NT2/D1 (cell line): ENCODE measurements around the gene BRPF1.

Experiments
- SUZ12 ChIP-seq: IDR thresholded peaks from 2 replicates; pipeline ENCODE4 v1.6.1; 2011; ENCODE audit not compliant: insufficient read length, insufficient read depth; ENCODE audit errors: extremely low read depth
- YY1 ChIP-seq: IDR thresholded peaks from 2 replicates; pipeline ENCODE4 v1.6.1; 2011; ENCODE audit not compliant: insufficient read length, insufficient read depth
- ZNF274 ChIP-seq: IDR thresholded peaks from 2 replicates; pipeline ENCODE4 v1.6.1; 2011; ENCODE audit warnings: mild to moderate bottlenecking, low read depth, low read length

DNA sequence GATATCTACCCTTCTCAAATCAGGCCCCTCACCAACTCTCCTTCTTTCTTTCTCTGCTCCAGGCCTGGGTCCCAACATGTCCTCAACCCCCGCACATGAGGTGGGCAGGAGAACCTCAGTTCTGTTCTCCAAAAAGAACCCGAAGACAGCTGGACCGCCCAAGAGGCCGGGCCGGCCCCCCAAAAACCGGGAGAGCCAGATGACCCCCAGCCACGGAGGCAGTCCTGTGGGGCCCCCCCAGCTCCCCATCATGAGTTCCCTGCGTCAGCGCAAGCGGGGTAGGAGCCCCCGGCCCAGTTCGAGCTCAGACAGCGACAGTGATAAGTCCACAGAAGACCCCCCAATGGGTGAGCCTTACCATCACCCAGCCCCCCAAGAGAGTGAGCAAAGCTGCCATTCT, 12.6 kb downstream of the BRPF1 start:
- TF ChIP-seq ZNF274 (no peak), YY1 (no peak), SUZ12 (no peak)
